K562 (cell line): ENCODE measurements around the gene INSIG1. TPM values are rescaled to one million over a fixed set of nuclear protein-coding genes. Genes with fewer than 3 reads are reported as not detected.

Source experiments
- ARID1B ChIP-seq: fragments of 450-650 bp; IDR thresholded peaks from 2 replicates; pipeline ENCODE4 v1.6.1; 2016; ENCODE audit warnings: antibody characterized with exemption, mild to moderate bottlenecking, inconsistent platforms
- CBX3 ChIP-seq, 2 experiments: IDR thresholded peaks; 1 replicate in 1 of 2; 2 replicates in 1 of 2; pipeline ENCODE4 v1.6.1; 2012; ENCODE audit warnings: inconsistent platforms in 2 of 2, low read length in 2 of 2, borderline replicate concordance in 1 of 2, control low read depth in 1 of 2
- ESRRA ChIP-seq: fragments of 450-650 bp; IDR thresholded peaks from 2 replicates; pipeline ENCODE4 v1.6.1; 2014; ENCODE audit warnings: low read depth, mild to moderate bottlenecking, moderate library complexity, borderline replicate concordance
- ETS2 ChIP-seq: IDR thresholded peaks from 2 replicates; pipeline ENCODE4 v1.6.1; 2016; ENCODE audit warnings: borderline replicate concordance, missing genetic modification characterization, mild to moderate bottlenecking, moderate library complexity, missing compliant biosample characterization; ENCODE audit not compliant: poor library complexity, severe bottlenecking
- FOXM1 ChIP-seq, 2 experiments: fragments of 450-650 bp in 1 of 2; sonication (generic) in 1 of 2; formaldehyde crosslinking in 1 of 2; IDR thresholded peaks; 2 replicates each; pipeline versions ENCODE4 v1.6.1 to v1.9.0; 2017 to 2022; ENCODE audit warnings: low read depth in 2 of 2, mild to moderate bottlenecking in 2 of 2, missing genetic modification reagents in 1 of 2, moderate library complexity in 1 of 2
- HDAC2 ChIP-seq: fragments of 450-650 bp; IDR thresholded peaks from 2 replicates; pipeline ENCODE4 v1.6.1; 2016; ENCODE audit warnings: mild to moderate bottlenecking
- JUNB ChIP-seq: fragments of 450-650 bp; formaldehyde crosslinking; conservative IDR thresholded peaks from 2 replicates; pipeline ENCODE4 v1.4.0; 2020; ENCODE audit warnings: mild to moderate bottlenecking
- KDM5B ChIP-seq: fragments of 200-600 bp; sonication (generic); IDR thresholded peaks from 2 replicates; pipeline ENCODE4 v1.6.1; 2012; ENCODE audit warnings: low read depth, mild to moderate bottlenecking, moderate library complexity, low read length, control low read depth, inconsistent platforms; ENCODE audit not compliant: insufficient replicate concordance
- KLF16 ChIP-seq: IDR thresholded peaks from 2 replicates; pipeline ENCODE4 v1.6.1; 2016; ENCODE audit warnings: antibody characterized with exemption
- MTA1 ChIP-seq: fragments of 450-650 bp; IDR thresholded peaks from 2 replicates; pipeline ENCODE4 v1.6.1; 2017; ENCODE audit warnings: borderline replicate concordance
- NCOA1 ChIP-seq: fragments of 450-650 bp; IDR thresholded peaks from 2 replicates; pipeline ENCODE4 v1.6.1; 2016; ENCODE audit warnings: low read depth
- POLR2AphosphoS2 ChIP-seq: IDR thresholded peaks from 2 replicates; pipeline ENCODE4 v1.6.1; 2012; ENCODE audit warnings: low read length, improper control_type of control experiment
- SMAD3 ChIP-seq: fragments of 450-650 bp; formaldehyde crosslinking; conservative IDR thresholded peaks from 2 replicates; pipeline ENCODE4 v1.4.0; 2020; ENCODE audit warnings: mild to moderate bottlenecking
- SMARCB1 ChIP-seq: IDR thresholded peaks from 2 replicates; pipeline ENCODE4 v1.6.1; 2011; ENCODE audit warnings: improper control_type of control experiment, low read depth; ENCODE audit not compliant: insufficient read length
- SRSF9 ChIP-seq: fragments of 200-400 bp; formaldehyde crosslinking; IDR thresholded peaks from 2 replicates; pipeline ENCODE4 v1.6.1; 2017; ENCODE audit warnings: low read depth, low read length, borderline replicate concordance
- ZC3H4 ChIP-seq: sonication (generic); formaldehyde crosslinking; IDR thresholded peaks from 2 replicates; pipeline ENCODE4 v1.9.0; 2021; ENCODE audit warnings: missing genetic modification reagents, borderline replicate concordance
- ZFP30 ChIP-seq: fragments of 250-450 bp; sonication (Bioruptor Pico); IDR thresholded peaks from 2 replicates; pipeline ENCODE4 v1.8.0; 2022; ENCODE audit warnings: moderate library complexity, mild to moderate bottlenecking, inconsistent platforms, borderline replicate concordance
- ZKSCAN1 ChIP-seq: fragments of 150-350 bp; IDR thresholded peaks from 2 replicates; pipeline ENCODE4 v1.6.1; 2016; ENCODE audit warnings: low read depth, low read length
- ZNF12 ChIP-seq: sonication (generic); formaldehyde crosslinking; IDR thresholded peaks from 2 replicates; pipeline ENCODE4 v1.4.0; 2020; ENCODE audit warnings: mild to moderate bottlenecking, missing genetic modification reagents
- ZNF24 ChIP-seq: fragments of 450-650 bp; IDR thresholded peaks from 2 replicates; pipeline ENCODE4 v1.6.1; 2016
- ZNF324 ChIP-seq: fragments of 250-450 bp; sonication (Bioruptor Pico); IDR thresholded peaks from 2 replicates; pipeline ENCODE4 v1.4.0; 2020; ENCODE audit warnings: mild to moderate bottlenecking
- ZNF408 ChIP-seq: fragments of 250-450 bp; sonication (Bioruptor Pico); IDR thresholded peaks from 2 replicates; pipeline ENCODE4 v1.4.0; 2020; ENCODE audit warnings: low read depth, mild to moderate bottlenecking, moderate library complexity
- ZNF76 ChIP-seq: fragments of 250-450 bp; sonication (Bioruptor Pico); IDR thresholded peaks from 2 replicates; pipeline ENCODE4 v1.4.0; 2020; ENCODE audit warnings: mild to moderate bottlenecking, moderate library complexity, borderline replicate concordance
- polyA plus RNA-seq, 8 experiments: library from polyadenylated mRNA; depleted of rRNA in 4 of 8; stranded (reverse) in 5 of 8; unstranded in 3 of 8; fragments of >200 nt; fragmentation: Nextera tagmentation in 2 of 8; fragmentation: Illumina TruSeq in 1 of 8; extraction: Ambion mirVana in 2 of 8; extraction: Trizol in 1 of 8; gene quantifications; 2 replicates each; pipeline versions ENCODE4 v1.2.1 to v1.2.3, GENCODE V29; 2011 to 2014; ENCODE audit warnings: inconsistent platforms in 1 of 8, missing spikeins in 1 of 8
- total RNA-seq, 7 experiments: library from RNA; depleted of rRNA in 6 of 7; stranded (reverse); fragments of >200 nt in 6 of 7; fragmentation: Illumina TruSeq in 2 of 7; extraction: Trizol in 2 of 7; gene quantifications; 2 replicates each; pipeline versions ENCODE4 v1.2.1 to v1.2.3, GENCODE V29; 2011 to 2021; ENCODE audit warnings: low replicate concordance in 1 of 7
- TF ChIP-seq, protein P1 (sequence below): sonication (generic); formaldehyde crosslinking; IDR thresholded peaks from 2 replicates; pipeline ENCODE4 v1.8.1; 2022; ENCODE audit warnings: missing genetic modification reagents
- TF ChIP-seq, protein P2 (sequence below), 3 experiments: fragments of 200-800 bp in 1 of 3; sonication (Bioruptor generic) in 1 of 3; sonication (generic) in 1 of 3; formaldehyde crosslinking in 1 of 3; IDR thresholded peaks; 2 replicates each; pipeline versions ENCODE4 v1.6.1 to v1.8.0; 2016 to 2022; ENCODE audit warnings: mild to moderate bottlenecking in 2 of 3, missing compliant biosample characterization in 2 of 3, missing genetic modification characterization in 2 of 3, missing genetic modification reagents in 1 of 3
- TF ChIP-seq, protein P3 (sequence below): fragments of 450-650 bp; IDR thresholded peaks from 2 replicates; pipeline ENCODE4 v1.7.0; 2016; ENCODE audit warnings: borderline replicate concordance

The INSIG1 gene
- total and polyA plus RNA-seq, 9 of the 15 experiments (the other 6 are each of a cell fraction or from before 2014, with no cell fraction given): 57.1 to 787 (median 238) TPM

DNA sequence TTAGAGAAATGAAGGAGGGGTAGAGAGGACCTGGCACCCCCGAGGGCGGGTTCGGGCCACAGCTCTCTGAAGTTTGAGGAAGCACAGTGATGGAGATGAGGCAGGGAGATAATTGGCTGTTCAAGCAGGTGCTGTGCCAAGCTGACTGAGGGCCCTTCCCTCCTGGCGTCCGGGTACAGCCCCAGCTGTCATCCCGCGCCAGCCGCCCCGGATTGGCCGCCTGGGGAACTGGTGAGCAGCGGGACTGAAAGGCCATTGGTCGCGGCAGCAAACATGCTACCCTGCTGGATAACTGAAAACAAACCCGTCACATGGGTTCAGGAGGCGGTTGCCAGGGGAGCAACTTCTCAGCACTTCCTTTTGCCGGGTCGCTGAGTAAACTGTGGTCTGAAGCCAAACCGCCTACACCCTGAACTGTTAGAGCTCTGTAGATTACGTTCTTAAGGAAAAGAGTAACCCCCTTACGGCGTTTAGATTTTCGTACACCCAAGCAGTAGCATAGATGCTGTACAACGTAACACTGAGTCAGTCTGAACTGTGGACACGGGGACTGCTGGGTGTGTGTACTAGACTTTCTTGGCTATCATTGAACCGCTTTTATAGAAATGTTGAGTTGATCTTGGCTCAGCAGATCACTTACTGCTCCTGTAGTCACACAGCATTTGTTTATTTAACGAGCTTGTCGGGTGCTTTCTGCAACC, 1.3 kb downstream of the INSIG1 start (continued):
- TF ChIP-seq, protein P1, sequence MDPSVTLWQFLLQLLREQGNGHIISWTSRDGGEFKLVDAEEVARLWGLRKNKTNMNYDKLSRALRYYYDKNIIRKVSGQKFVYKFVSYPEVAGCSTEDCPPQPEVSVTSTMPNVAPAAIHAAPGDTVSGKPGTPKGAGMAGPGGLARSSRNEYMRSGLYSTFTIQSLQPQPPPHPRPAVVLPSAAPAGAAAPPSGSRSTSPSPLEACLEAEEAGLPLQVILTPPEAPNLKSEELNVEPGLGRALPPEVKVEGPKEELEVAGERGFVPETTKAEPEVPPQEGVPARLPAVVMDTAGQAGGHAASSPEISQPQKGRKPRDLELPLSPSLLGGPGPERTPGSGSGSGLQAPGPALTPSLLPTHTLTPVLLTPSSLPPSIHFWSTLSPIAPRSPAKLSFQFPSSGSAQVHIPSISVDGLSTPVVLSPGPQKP (CRISPR knock-in tag): no peak
- no peak for TF ChIP-seq ZNF12 (CRISPR knock-in tag)
- TF ChIP-seq CBX3 (IDR thresholded peaks at IDR 0.05; ENCODE audit: borderline replicate concordance in 1 of 2, low read length in 2 of 2): no peak
- TF ChIP-seq ARID1B: no peak
- TF ChIP-seq, protein P2, sequence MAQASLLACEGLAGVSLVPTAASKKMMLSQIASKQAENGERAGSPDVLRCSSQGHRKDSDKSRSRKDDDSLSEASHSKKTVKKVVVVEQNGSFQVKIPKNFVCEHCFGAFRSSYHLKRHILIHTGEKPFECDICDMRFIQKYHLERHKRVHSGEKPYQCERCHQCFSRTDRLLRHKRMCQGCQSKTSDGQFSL (CRISPR knock-in tag; IDR thresholded peaks at IDR 0.05): no peak
- TF ChIP-seq, protein P2 (tag; IDR thresholded peaks at IDR 0.05): no peak
- TF ChIP-seq, protein P3, sequence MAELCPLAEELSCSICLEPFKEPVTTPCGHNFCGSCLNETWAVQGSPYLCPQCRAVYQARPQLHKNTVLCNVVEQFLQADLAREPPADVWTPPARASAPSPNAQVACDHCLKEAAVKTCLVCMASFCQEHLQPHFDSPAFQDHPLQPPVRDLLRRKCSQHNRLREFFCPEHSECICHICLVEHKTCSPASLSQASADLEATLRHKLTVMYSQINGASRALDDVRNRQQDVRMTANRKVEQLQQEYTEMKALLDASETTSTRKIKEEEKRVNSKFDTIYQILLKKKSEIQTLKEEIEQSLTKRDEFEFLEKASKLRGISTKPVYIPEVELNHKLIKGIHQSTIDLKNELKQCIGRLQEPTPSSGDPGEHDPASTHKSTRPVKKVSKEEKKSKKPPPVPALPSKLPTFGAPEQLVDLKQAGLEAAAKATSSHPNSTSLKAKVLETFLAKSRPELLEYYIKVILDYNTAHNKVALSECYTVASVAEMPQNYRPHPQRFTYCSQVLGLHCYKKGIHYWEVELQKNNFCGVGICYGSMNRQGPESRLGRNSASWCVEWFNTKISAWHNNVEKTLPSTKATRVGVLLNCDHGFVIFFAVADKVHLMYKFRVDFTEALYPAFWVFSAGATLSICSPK: no peak
- TF ChIP-seq KDM5B: no peak
- no peak for TF ChIP-seq ESRRA
- TF ChIP-seq FOXM1 (IDR thresholded peaks at IDR 0.05; ENCODE audit: low read depth): peak; percentile 31; the same call in 1 of the 2 replicates
- no peak for TF ChIP-seq FOXM1 (CRISPR knock-in tag; IDR thresholded peaks at IDR 0.05; ENCODE audit: low read depth)
- TF ChIP-seq ZC3H4 (CRISPR knock-in tag): no peak
- no peak for TF ChIP-seq ZNF24
- no peak for TF ChIP-seq SRSF9
- no peak for TF ChIP-seq JUNB
- no peak for TF ChIP-seq MTA1
- TF ChIP-seq POLR2AphosphoS2: peak; percentile 21; the same call in 1 of the 2 replicates
- TF ChIP-seq KLF16: no peak
- TF ChIP-seq SMARCB1: no peak
- TF ChIP-seq ETS2 (tag): no peak
- no peak for TF ChIP-seq ZNF76 (CRISPR knock-in tag)
- TF ChIP-seq ZFP30 (CRISPR knock-in tag): no peak
- TF ChIP-seq NCOA1: no peak
- no peak for TF ChIP-seq ZKSCAN1
- 0 out of 2 replicates have a peak, but pooled peaks have one; percentile 11 for TF ChIP-seq SMAD3 (CRISPR knock-in tag)
- no peak for TF ChIP-seq ZNF408 (CRISPR knock-in tag)
- TF ChIP-seq HDAC2: peak; percentile 82
- no peak; the same call in 1 of the 2 replicates for TF ChIP-seq ZNF324
